Fibroblast of lung (primary cell): Measurements from ENCODE around the gene GET4. TPM values are rescaled to one million over a fixed set of nuclear protein-coding genes. Genes with fewer than 3 reads are reported as not detected.

Experiments used
- DNase-seq, 2 donors: peaks; one replicate each; pipeline versions ENCODE4 v3.0.0 to v3.0.0-alpha.2; 2010; ENCODE audit warnings: low read depth in 2 of 2
- H2AFZ ChIP-seq: 2 replicates; pipeline ENCODE4 v1.5.1; 2012; ENCODE audit warnings: low read length, control low read depth, inconsistent platforms
- H3K27ac ChIP-seq: 2 replicates; pipeline ENCODE4 v1.5.1; 2011; ENCODE audit warnings: low read length, control low read depth; ENCODE audit not compliant: insufficient read depth
- H3K27me3 ChIP-seq: 2 replicates; pipeline ENCODE4 v1.5.1; 2011; ENCODE audit warnings: mild to moderate bottlenecking, low read length; ENCODE audit not compliant: control insufficient read depth, insufficient read depth
- H3K36me3 ChIP-seq: 2 replicates; pipeline ENCODE4 v1.5.1; 2011; ENCODE audit warnings: low read length; ENCODE audit not compliant: control insufficient read depth, insufficient read depth
- H3K4me1 ChIP-seq: 2 replicates; pipeline ENCODE4 v1.5.1; 2011; ENCODE audit warnings: low read length; ENCODE audit not compliant: control insufficient read depth, insufficient read depth; ENCODE audit errors: extremely low read depth
- H3K4me2 ChIP-seq: 2 replicates; pipeline ENCODE4 v1.5.1; 2011; ENCODE audit warnings: low read length, control low read depth; ENCODE audit not compliant: insufficient read depth; ENCODE audit errors: extremely low read depth
- H3K4me3 ChIP-seq, 4 experiments: fragments of 200-600 bp in 1 of 4; sonication (generic) in 1 of 4; replicated peaks in 1 of 4; 2 replicates each; pipeline ENCODE4 v1.5.1; 2011 to 2016; ENCODE audit warnings: low read length in 4 of 4, low read depth in 3 of 4, mild to moderate bottlenecking in 3 of 4, control low read depth in 2 of 4, inconsistent platforms in 1 of 4, mixed read lengths in 1 of 4; ENCODE audit not compliant: insufficient read depth in 1 of 4; ENCODE audit errors: control extremely low read depth in 1 of 4
- H3K79me2 ChIP-seq: 2 replicates; pipeline ENCODE4 v1.5.1; 2012; ENCODE audit warnings: mild to moderate bottlenecking, low read length, inconsistent platforms; ENCODE audit not compliant: control insufficient read depth, insufficient read depth
- H3K9ac ChIP-seq: 2 replicates; pipeline ENCODE4 v1.5.1; 2011; ENCODE audit warnings: mild to moderate bottlenecking, low read length, control low read depth; ENCODE audit not compliant: insufficient read depth
- H3K9me3 ChIP-seq: 2 replicates; pipeline ENCODE4 v1.5.1; 2012; ENCODE audit warnings: low read depth, low read length; ENCODE audit not compliant: control insufficient read depth, insufficient read depth
- H4K20me1 ChIP-seq: 2 replicates; pipeline ENCODE4 v1.5.1; 2011; ENCODE audit warnings: low read length; ENCODE audit not compliant: control insufficient read depth, insufficient read depth; ENCODE audit errors: extremely low read depth
- EZH2 ChIP-seq: IDR thresholded peaks from 2 replicates; pipeline ENCODE4 v1.5.1; 2012; ENCODE audit warnings: low read length, control low read depth, mild to moderate bottlenecking; ENCODE audit errors: missing control alignments
- polyA plus RNA-seq, 2 donors: library from polyadenylated mRNA; depleted of rRNA in 1 of 2; stranded (reverse) in 1 of 2; unstranded in 1 of 2; fragments of >200 nt; gene quantifications; 2 replicates each; pipeline ENCODE4 v1.2.1, GENCODE V29; 2011 to 2012; ENCODE audit warnings: missing spikeins in 1 of 2
- total RNA-seq: library from RNA; depleted of rRNA; stranded (reverse); fragments of >200 nt; gene quantifications from 2 replicates; pipeline ENCODE4 v1.2.1, GENCODE V29; 2014
- TF ChIP-seq, protein P1 (sequence below), 2 donors: IDR thresholded peaks in 1 of 2; conservative IDR thresholded peaks in 1 of 2; 1 replicate in 1 of 2; 2 replicates in 1 of 2; pipeline ENCODE4 v1.5.1; 2011 to 2012; ENCODE audit warnings: low read length in 2 of 2, control low read depth in 1 of 2, inconsistent platforms in 1 of 2, low read depth in 1 of 2, mild to moderate bottlenecking in 1 of 2

The GET4 gene
- total and polyA plus RNA-seq, 2 donors (not counting 1 experiment from before 2014, with no cell fraction given): 13.4 to 23.1 TPM

DNA sequence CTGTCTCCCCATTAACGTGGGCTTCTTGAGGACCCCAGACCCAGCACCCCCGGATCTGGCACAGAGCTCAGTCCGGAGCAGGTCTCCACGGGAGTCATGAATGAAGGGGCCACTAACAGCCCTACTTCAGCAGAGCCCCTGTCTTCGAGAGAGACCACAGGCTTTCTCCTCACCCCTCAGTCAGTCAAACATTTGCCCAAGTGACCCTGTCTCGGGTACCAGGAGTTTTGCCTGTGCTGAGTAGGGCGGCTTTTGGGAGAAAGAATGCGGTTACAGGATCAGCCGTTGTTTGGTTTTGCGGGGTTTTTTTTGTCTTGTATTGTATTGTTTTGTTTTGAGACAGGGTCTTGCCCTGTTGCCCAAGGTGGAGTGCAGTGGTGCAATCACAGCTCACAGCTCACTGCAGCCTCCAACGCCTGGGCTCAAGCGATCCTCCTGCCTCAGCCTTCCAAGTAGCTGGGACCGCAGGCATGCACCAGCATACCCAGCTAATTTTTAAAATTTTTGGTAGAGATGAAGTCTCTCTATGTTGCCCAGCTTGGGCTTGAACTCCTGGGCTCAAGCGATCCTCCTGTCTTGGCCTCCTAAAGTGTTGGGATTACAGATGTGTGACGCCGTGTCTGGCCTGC is 61.6 kb downstream of the GET4 start:
- DNase-seq: no peak
- Histone ChIP-seq H3K9ac (no peak overlapping the region), H3K27me3 (no peaks in the 10 kb centered on the region), H4K20me1 (no peaks in the 10 kb centered on the region), H3K79me2 (no peaks in the 10 kb centered on the region), H2AFZ (no peak overlapping the region), H3K4me3 (no peak overlapping the region), H3K4me2 (no peak overlapping the region), H3K9me3 (no peaks in the 10 kb centered on the region), H3K36me3 (no peaks in the 10 kb centered on the region), H3K27ac (no peak overlapping the region), H3K4me1 (no peaks in the 10 kb centered on the region)
- TF ChIP-seq, protein P1, sequence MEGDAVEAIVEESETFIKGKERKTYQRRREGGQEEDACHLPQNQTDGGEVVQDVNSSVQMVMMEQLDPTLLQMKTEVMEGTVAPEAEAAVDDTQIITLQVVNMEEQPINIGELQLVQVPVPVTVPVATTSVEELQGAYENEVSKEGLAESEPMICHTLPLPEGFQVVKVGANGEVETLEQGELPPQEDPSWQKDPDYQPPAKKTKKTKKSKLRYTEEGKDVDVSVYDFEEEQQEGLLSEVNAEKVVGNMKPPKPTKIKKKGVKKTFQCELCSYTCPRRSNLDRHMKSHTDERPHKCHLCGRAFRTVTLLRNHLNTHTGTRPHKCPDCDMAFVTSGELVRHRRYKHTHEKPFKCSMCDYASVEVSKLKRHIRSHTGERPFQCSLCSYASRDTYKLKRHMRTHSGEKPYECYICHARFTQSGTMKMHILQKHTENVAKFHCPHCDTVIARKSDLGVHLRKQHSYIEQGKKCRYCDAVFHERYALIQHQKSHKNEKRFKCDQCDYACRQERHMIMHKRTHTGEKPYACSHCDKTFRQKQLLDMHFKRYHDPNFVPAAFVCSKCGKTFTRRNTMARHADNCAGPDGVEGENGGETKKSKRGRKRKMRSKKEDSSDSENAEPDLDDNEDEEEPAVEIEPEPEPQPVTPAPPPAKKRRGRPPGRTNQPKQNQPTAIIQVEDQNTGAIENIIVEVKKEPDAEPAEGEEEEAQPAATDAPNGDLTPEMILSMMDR (conservative IDR thresholded peaks at IDR 0.05 in 1 of 2, IDR thresholded peaks at IDR 0.05 in 1 of 2; ENCODE audit: low read depth in 1 of 2, low read length in 2 of 2): no peak
- no peak for TF ChIP-seq EZH2

GRCh38 chr7:938546-939185 is 62.3 kb downstream of the GET4 start:
- Histone ChIP-seq H3K9me3 (no peaks in the 10 kb centered on the region), H4K20me1 (no peaks in the 10 kb centered on the region), H3K4me2 (no peak overlapping the region), H3K27ac (no peak overlapping the region), H3K36me3 (no peaks in the 10 kb centered on the region), H3K4me3 (no peak overlapping the region), H3K9ac (no peak overlapping the region), H3K79me2 (no peaks in the 10 kb centered on the region), H2AFZ (no peak overlapping the region), H3K4me1 (no peaks in the 10 kb centered on the region), H3K27me3 (no peaks in the 10 kb centered on the region)
- TF ChIP-seq EZH2: no peak
- TF ChIP-seq, protein P1 (conservative IDR thresholded peaks at IDR 0.05 in 1 of 2, IDR thresholded peaks at IDR 0.05 in 1 of 2; ENCODE audit: low read depth in 1 of 2, low read length in 2 of 2): no peak
- DNase-seq: no peak

- no peaks in the 10 kb centered on the region for H4K20me1 ChIP-seq
- H3K4me1 ChIP-seq: no peaks in the 10 kb centered on the region
- no peak overlapping the region for H2AFZ ChIP-seq
- no peaks in the 10 kb centered on the region for H3K9me3 ChIP-seq
- DNase-seq: no peak
- H3K36me3 ChIP-seq: no peaks in the 10 kb centered on the region
- no peak overlapping the region for H3K4me2 ChIP-seq
- no peaks in the 10 kb centered on the region for H3K27me3 ChIP-seq
- no peak overlapping the region for H3K4me3 ChIP-seq
- H3K9ac ChIP-seq: no peak overlapping the region
- TF ChIP-seq, protein P1 (conservative IDR thresholded peaks at IDR 0.05 in 1 of 2, IDR thresholded peaks at IDR 0.05 in 1 of 2; ENCODE audit: low read depth in 1 of 2, low read length in 2 of 2): no peak
- TF ChIP-seq EZH2: no peak
- H3K79me2 ChIP-seq: no peaks in the 10 kb centered on the region
- H3K27ac ChIP-seq: no peak overlapping the region
Measured at GRCh38 chr7:939843-940242, 63.5 kb downstream of the GET4 start.
